ENCODE measurements around the gene LPCAT3. TPM values are rescaled to one million over a fixed set of nuclear protein-coding genes. Genes with fewer than 3 reads are reported as not detected.

Gene LPCAT3
- total RNA-seq, 4 donors from 2014 or later: 27.5 to 46.3 (median 32.7) TPM

DNA sequence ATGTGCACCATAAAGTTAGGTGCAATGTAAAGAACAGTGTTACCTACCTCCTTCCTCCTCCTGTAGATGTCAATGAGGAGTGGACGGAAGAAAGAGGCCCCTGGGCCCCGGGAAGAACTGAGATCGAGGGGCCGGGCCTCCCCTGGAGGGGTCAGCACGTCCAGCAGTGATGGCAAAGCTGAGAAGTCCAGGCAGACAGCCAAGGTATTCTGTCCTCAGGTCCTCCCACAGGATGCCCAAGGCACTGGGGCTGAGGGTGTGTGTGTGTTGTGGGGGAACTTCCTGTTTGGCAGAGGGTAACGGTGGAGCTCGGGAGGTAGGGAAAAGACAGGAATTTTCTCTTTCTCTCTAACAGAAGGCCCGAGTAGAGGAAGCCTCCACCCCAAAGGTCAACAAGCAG lies 84.2 kb downstream of the LPCAT3 start:
- Histone ChIP-seq H3K27me3 (no peaks in the 10 kb centered on the region), H3K9me3 (no peaks in the 10 kb centered on the region), H3K27ac (peak overlapping the region; percentile 22 to 96 (median 94)), H3K36me3 (peaks cover 13 to 44% (median 18%) of the 10 kb centered on the region in 3 donors), H3K4me3 (no peak overlapping the region), H3K4me1 (peaks cover 41 to 97% (median 57%) of the 10 kb centered on the region in 3 donors)
- no peak for TF ChIP-seq POLR2A (IDR thresholded peaks at IDR 0.05)
- TF ChIP-seq, protein P1, sequence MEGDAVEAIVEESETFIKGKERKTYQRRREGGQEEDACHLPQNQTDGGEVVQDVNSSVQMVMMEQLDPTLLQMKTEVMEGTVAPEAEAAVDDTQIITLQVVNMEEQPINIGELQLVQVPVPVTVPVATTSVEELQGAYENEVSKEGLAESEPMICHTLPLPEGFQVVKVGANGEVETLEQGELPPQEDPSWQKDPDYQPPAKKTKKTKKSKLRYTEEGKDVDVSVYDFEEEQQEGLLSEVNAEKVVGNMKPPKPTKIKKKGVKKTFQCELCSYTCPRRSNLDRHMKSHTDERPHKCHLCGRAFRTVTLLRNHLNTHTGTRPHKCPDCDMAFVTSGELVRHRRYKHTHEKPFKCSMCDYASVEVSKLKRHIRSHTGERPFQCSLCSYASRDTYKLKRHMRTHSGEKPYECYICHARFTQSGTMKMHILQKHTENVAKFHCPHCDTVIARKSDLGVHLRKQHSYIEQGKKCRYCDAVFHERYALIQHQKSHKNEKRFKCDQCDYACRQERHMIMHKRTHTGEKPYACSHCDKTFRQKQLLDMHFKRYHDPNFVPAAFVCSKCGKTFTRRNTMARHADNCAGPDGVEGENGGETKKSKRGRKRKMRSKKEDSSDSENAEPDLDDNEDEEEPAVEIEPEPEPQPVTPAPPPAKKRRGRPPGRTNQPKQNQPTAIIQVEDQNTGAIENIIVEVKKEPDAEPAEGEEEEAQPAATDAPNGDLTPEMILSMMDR (IDR thresholded peaks at IDR 0.05): no peak
- intact Hi-C loops (cut with DNase I): no loop called here
- WGBS, 2 donors: 33 to 38% methylated on average over 8 of the region's 8 CpGs
- no peak for DNase-seq

GRCh38 chr12:6932766-6933165 lies 85.5 kb downstream of the LPCAT3 start:
- peaks cover 13 to 37% (median 18%) of the 10 kb centered on the region in 3 donors for H3K36me3 ChIP-seq
- DNase-seq: no peak
- WGBS, 2 donors: 56 to 69% methylated on average over 1 of the region's 1 CpG
- intact Hi-C loops (cut with DNase I): no loop called here
- peaks cover 39 to 95% (median 47%) of the 10 kb centered on the region in 3 donors for H3K4me1 ChIP-seq
- no peak overlapping the region for H3K4me3 ChIP-seq
- TF ChIP-seq, protein P1 (IDR thresholded peaks at IDR 0.05): no peak
- no peak for TF ChIP-seq POLR2A (IDR thresholded peaks at IDR 0.05)
- peak overlapping the region in 3 of 4 donors; percentile 40 to 96 (median 93) for H3K27ac ChIP-seq
- H3K27me3 ChIP-seq: no peaks in the 10 kb centered on the region
- H3K9me3 ChIP-seq: no peaks in the 10 kb centered on the region

- no peak for DNase-seq
- H3K27ac ChIP-seq: peak overlapping the region; percentile 91 to 99 (median 98)
- intact Hi-C loops (cut with DNase I): loop anchor here (10.0 kb wide), 1 partner anchor 55 kb away; the partner anchor contains the start of gene SPSB2
- WGBS, 2 donors: 33 to 35% methylated on average over 6 to 7 of the region's 7 CpGs
- H3K4me1 ChIP-seq: peaks cover 45 to 92% (median 63%) of the 10 kb centered on the region in 3 donors
- peaks cover 0 to 16% (median 9%) of the 10 kb centered on the region in 3 donors for H3K36me3 ChIP-seq
- H3K9me3 ChIP-seq: no peaks in the 10 kb centered on the region
- H3K4me3 ChIP-seq: peak overlapping the region; percentile 80 to 96 (median 84)
- H3K27me3 ChIP-seq: no peaks in the 10 kb centered on the region
- TF ChIP-seq, protein P1 (IDR thresholded peaks at IDR 0.05): peak in 1 of 6 experiments; percentile 8
- no peak for TF ChIP-seq POLR2A (IDR thresholded peaks at IDR 0.05)
These were observed 88.5 kb downstream of the LPCAT3 start for GRCh38 chr12:6929466-6930452.

DNA sequence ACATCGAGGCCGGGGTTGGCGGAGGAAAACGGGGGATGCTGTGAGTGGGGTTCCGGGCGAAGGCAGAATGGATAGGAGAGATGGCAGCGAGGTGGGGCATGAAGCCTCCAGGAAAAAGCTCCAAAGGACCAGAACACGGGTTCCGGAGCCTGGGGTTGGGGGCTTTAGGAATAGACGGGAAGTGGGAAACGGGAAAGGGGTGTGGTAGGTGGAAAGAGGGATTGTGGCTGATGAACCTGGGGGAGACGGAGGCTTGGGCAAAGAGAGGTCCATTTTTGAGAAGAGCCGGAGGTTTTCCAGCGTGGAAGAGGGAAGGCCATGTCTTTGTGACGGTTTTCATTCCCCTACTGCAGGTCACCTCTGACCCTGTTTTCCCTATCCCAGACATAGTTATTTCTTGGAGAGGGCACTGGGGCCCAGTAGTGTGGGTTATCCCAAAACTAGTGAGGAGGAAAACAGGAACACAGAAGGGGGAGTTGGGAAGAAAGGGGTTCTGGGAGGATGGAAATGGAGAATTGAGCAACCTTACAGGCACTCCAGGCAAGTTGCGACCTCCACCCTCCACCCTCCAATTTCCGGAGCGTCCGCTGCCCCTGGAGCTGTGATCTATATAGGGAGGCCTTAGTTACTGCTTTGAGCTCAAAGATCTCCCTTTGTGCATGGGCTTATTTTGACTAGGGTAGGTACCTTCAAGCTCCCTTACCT lies 89.4 kb downstream of the LPCAT3 start:
- TF ChIP-seq, protein P1 (IDR thresholded peaks at IDR 0.05): no peak
- TF ChIP-seq POLR2A (IDR thresholded peaks at IDR 0.05): peak in 1 of 4 donors; percentile 2
- H3K9me3 ChIP-seq: no peaks in the 10 kb centered on the region
- H3K27me3 ChIP-seq: no peaks in the 10 kb centered on the region
- DNase-seq: no peak
- H3K36me3 ChIP-seq: peaks cover 0 to 7% (median 2%) of the 10 kb centered on the region in 3 donors
- peak overlapping the region; percentile 80 to 96 (median 84) for H3K4me3 ChIP-seq
- WGBS, 2 donors: 10 to 14% methylated on average over 19 of the region's 19 CpGs
- H3K27ac ChIP-seq: peak overlapping the region; percentile 91 to 99 (median 98)
- intact Hi-C loops (cut with DNase I): loop anchor here (10.0 kb wide), 1 partner anchor 54 kb away; the partner anchor contains the start of gene SPSB2
- peaks cover 54 to 92% (median 67%) of the 10 kb centered on the region in 3 donors for H3K4me1 ChIP-seq
